Right cardiac atrium (tissue), 5 donors: ENCODE data around the gene SESTD1. TPM values are rescaled to one million over a fixed set of nuclear protein-coding genes. Genes with fewer than 3 reads are reported as not detected.
A peak's percentile ranks its signal among the peaks of the same experiment; 100 is the strongest.

ENCODE experiments used
- ATAC-seq, 2 donors: fragments of 200-7000 bp; cut with Tn5 transposase; one replicate each; pipeline versions ENCODE4 v1.8.0 to v1.9.1; 2020; ENCODE audit warnings: moderate library complexity in 2 of 2, mild to moderate bottlenecking in 1 of 2
- DNase-seq, 3 donors: peaks; one replicate each; pipeline ENCODE4 v3.0.0-alpha.2; 2020
- H3K27ac ChIP-seq: one replicate; pipeline ENCODE4 v1.5.1; 2013; ENCODE audit warnings: mild to moderate bottlenecking, low read length, control low read depth, moderate library complexity
- H3K27me3 ChIP-seq: one replicate; pipeline ENCODE4 v1.6.1; 2013; ENCODE audit not compliant: control insufficient read depth, insufficient read depth
- H3K4me1 ChIP-seq: one replicate; pipeline ENCODE4 v1.6.1; 2013; ENCODE audit warnings: low read length; ENCODE audit not compliant: control insufficient read depth, insufficient read depth
- H3K4me3 ChIP-seq: one replicate; pipeline ENCODE4 v1.5.1; 2013; ENCODE audit warnings: low read length, control low read depth
- H3K9me3 ChIP-seq: one replicate; pipeline ENCODE4 v1.6.1; 2013; ENCODE audit warnings: low read length; ENCODE audit not compliant: control insufficient read depth
- WGBS: extraction: QIAGEN DNeasy Blood & Tissue Kit; methylation state at CpG from one replicate; pipeline ENCODE4 v1.1.7; 2013; 5-methylcytosine and 5-hydroxymethylcytosine counted together
- intact Hi-C, 4 donors: fragments of 100-400 bp; cut with DNase I; formaldehyde crosslinking; loops; one replicate each; pipeline versions ENCODE4 v1.11.0 to v1.14.0; 2022 to 2023
- polyA plus RNA-seq: library from polyadenylated mRNA; stranded (reverse); fragments of 200-250 nt; gene quantifications from one replicate; pipeline ENCODE4 v1.2.3, GENCODE V29; 2013
- total RNA-seq, 4 donors: library from RNA; stranded (reverse); fragmentation: NEBNext Ultra II Directional; extraction: Animal tissue kit (Norgen Biotek cat#: 25700); gene quantifications; one replicate each; pipeline ENCODE4 v1.2.1, GENCODE V29; 2021
- donor health status: healthy with polysubstance abuse.
- donor health status: DM: no; HTN: yes; CAD: no.
- donor health status: DM: no; HTN: no; CAD: no.
- donor health status: DM: no; HTN: yes; CAD: no; lungs with severe emphysema.
- donor health status: DM: yes; HTN: yes; CAD: no.

Gene SESTD1
- total and polyA plus RNA-seq, 5 donors, result 8.4 to 66.7 (median 54.4) TPM

DNA sequence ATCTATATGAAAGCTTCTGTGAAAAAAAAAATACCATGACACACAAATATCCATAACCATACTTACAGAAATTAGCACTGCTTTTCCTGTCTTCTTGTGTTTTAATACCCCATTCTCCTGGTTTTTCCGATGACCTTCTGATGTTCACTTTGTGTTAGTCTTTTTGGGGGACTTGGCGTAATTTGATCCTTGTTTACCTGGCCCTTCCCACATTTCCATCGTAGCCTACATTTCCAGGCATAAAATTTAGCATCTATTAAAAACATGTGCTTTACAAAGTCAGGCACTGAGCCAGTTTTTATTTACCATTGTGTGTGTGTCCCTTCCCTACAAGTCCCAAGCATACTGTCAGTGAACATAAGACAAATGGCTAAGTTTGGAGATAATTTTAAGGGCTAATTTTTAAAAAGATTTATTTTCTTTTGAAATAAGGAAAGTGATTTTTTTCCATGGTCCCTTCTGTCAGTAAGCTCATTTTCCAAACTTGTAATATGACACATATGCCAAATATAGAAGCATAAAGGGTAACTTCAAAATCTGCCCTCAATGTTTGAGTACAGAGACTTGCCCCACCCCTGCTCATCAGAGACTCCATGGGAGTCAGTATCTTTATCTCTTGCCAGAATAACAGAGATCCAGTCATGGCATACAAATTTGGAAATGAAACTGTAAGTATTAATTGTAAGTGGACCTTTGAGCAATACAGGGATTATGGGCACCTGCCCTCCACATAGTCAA is 27.3 kb downstream of the SESTD1 start:
- intact Hi-C loops, result no loop called here
- Histone ChIP-seq H3K27ac (no peak overlapping the region), H3K4me1 (peaks cover 3% of the 10 kb centered on the region), H3K27me3 (no peaks in the 10 kb centered on the region), H3K9me3 (no peaks in the 10 kb centered on the region), H3K4me3 (no peak overlapping the region)
- ATAC-seq (peak in 1 of 2 donors; percentile 36), DNase-seq (no peak)
- WGBS, result 79% methylated on average over 3 of the region's 3 CpGs

DNA sequence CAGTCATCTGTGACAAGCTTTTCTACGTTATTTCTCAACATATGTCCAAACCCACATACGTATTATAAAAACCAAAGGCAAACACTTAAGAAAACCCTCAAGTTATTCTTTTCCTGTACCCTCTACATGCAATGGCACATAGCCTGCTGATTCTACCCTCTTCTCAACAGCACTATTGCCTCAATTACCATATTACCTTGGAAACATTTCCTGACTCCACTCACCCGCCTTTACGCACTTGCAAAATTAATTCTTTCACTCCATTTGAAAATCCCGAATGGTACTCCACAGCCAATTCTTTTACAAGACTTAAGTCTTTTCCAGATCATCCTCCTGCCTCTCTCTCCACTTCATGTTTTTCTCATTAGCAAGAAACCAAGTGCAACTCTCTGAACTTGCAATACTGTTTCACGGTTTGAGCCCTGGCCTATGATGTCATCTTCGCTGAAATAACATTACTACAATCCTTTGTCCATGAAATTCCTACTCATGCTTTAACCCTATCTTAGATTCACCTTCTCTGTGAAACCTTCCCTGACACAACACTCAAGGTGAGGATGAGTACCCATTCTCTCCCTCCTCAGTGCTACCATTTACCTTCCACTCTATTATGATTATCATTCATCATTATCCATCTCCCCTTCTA is 29.0 kb downstream of the SESTD1 start:
- DNase-seq (no peak), ATAC-seq (peak in 1 of 2 donors; percentile 13)
- Histone ChIP-seq H3K27me3 (no peaks in the 10 kb centered on the region), H3K4me1 (peaks cover 2% of the 10 kb centered on the region), H3K4me3 (no peak overlapping the region), H3K9me3 (no peaks in the 10 kb centered on the region), H3K27ac (no peak overlapping the region)
- 74% methylated on average over 7 of the region's 7 CpGs for WGBS
- intact Hi-C loops, result no loop called here

DNA sequence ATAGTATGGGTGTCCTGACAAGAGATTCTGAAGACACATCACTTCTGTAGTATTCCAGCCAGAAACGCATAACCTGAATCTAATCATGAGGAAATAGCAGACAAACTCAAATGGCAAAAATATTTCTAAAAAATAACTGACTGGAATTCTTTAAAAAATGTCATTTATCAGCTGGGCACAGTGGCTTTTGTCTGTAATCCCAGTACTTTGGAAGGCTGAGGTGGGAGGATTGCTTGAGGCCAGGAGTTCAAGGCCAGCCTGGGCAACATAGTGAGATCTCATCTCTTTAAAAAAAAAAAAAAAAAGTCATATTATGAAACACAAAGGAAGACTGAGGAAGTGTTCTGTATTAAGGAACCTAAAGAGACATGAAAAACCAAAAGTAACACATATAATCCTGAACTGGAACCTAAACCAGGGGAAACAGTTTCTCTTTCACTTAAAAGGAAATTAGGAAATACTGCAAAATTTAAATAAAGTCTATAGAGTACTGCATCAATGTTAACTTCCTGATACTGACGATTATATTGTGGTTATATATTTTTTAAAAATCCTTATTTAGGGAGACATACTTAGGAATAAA is 29.9 kb downstream of the SESTD1 start:
- no peak for DNase-seq
- ATAC-seq, result no peak
- Histone ChIP-seq H3K9me3 (no peaks in the 10 kb centered on the region), H3K4me3 (no peak overlapping the region), H3K4me1 (peaks cover 1% of the 10 kb centered on the region), H3K27ac (no peak overlapping the region), H3K27me3 (no peaks in the 10 kb centered on the region)
- WGBS, result 81% methylated on average over 2 of the region's 2 CpGs
- intact Hi-C loops, result no loop called here

GRCh38 chr2:179233626-179234430 is 30.8 kb downstream of the SESTD1 start:
- ATAC-seq (no peak), DNase-seq (no peak)
- H3K27ac ChIP-seq, result no peak overlapping the region
- no peak overlapping the region for H3K4me3 ChIP-seq
- H3K4me1 ChIP-seq, result peaks cover 1% of the 10 kb centered on the region
- WGBS, result 93% methylated on average over 4 of the region's 4 CpGs
- intact Hi-C loops, result no loop called here
- H3K27me3 ChIP-seq, result no peaks in the 10 kb centered on the region
- no peaks in the 10 kb centered on the region for H3K9me3 ChIP-seq

DNA sequence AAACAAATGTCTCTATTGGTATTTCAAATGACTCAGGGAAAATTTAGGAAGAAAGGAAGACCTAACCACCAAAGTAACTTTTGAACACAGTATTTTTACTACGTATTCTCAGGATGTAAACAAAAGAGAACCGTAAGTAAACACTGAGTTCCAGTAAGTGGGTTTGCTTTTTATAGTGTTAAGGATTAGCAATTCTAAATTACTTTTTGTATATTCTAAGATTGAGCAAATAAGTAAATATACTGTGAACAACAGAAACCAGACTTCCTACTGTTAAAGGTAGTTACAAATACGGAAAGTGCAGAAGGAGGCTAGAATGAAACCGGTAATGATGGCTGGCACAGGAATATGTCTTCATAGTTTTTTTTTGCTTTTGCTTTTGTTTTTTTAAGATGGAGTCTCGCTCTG is 31.5 kb downstream of the SESTD1 start:
- 92% methylated on average over 5 of the region's 5 CpGs for WGBS
- DNase-seq (no peak), ATAC-seq (no peak)
- no peaks in the 10 kb centered on the region for H3K27me3 ChIP-seq
- H3K4me3 ChIP-seq, result no peak overlapping the region
- intact Hi-C loops, result no loop called here
- no peaks in the 10 kb centered on the region for H3K9me3 ChIP-seq
- H3K4me1 ChIP-seq, result peaks cover 1% of the 10 kb centered on the region
- no peak overlapping the region for H3K27ac ChIP-seq

DNA sequence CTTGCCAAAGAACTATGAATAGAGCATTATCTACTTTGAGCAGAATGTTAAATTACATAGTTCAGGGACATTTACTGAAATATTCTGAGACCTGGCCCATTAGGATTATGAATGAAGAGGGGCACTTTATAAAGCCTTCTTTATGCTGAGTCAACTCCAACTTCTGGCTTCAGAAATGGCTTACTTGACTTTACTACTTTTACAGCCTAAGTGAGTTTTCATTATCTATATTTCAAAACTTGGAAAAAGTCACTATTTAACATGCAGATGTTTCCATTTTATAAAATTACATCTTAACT is 37.7 kb downstream of the SESTD1 start:
- no peaks in the 10 kb centered on the region for H3K9me3 ChIP-seq
- intact Hi-C loops, result loop anchor here in 1 of 4 donors (10.0 kb wide), 2 partner anchors 118 to 538 kb away; no protein-coding TSS in a partner anchor
- no peak for DNase-seq
- H3K27ac ChIP-seq, result no peak overlapping the region
- no peaks in the 10 kb centered on the region for H3K27me3 ChIP-seq
- H3K4me3 ChIP-seq, result no peak overlapping the region
- H3K4me1 ChIP-seq, result peaks cover 6% of the 10 kb centered on the region
- ATAC-seq, result no peak

- WGBS, result 66% methylated on average over 6 of the region's 6 CpGs
- intact Hi-C loops, result loop anchor here in 1 of 4 donors (10.0 kb wide), 2 partner anchors 118 to 538 kb away; no protein-coding TSS in a partner anchor
- Histone ChIP-seq H3K27me3 (no peaks in the 10 kb centered on the region), H3K4me1 (peaks cover 6% of the 10 kb centered on the region), H3K4me3 (no peak overlapping the region), H3K9me3 (no peaks in the 10 kb centered on the region), H3K27ac (no peak overlapping the region)
- DNase-seq (peak in 2 of 3 donors; percentile 27 to 48), ATAC-seq (no peak)
Observed at GRCh38 chr2:179226203-179226960, 38.2 kb downstream of the SESTD1 start.

DNA sequence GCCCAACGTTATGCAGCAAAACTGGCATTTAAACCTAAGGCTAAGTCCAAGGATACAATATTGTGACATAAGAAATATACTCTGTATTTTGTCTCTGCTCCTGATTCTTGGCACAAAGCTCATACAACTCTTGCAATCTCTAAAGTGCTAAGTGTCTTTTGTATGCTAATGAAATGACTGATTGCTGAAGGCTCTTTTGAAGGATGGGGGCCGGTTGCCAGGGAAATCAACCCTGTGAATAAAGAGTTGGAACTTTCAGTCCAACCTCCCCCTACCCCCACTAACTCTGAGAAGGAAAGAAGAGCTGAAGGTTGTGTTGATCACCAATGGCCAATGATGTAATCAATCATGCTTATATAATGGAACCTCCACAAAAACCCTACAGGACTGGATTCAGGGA is 40.3 kb downstream of the SESTD1 start:
- ATAC-seq, result no peak
- H3K27ac ChIP-seq, result no peak overlapping the region
- 54% methylated on average over 2 of the region's 2 CpGs for WGBS

DNA sequence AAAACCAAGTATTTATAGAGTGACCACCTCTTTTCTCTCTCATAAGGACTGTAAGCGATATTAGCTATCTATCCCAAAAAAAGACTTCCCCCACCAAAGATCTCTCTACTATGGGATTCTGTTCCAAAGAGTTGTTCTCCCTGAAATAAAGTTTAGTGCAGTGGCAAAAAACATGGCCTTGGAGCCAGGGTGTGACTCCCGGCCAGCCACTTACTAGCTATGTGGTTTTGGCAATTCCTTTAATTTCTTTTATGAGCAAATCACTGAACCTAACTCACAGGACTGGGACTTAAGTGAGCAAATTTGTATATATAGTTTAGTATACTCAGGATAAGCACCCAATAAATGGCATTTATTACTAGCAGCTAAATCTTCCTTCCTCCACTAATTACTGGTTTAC is 42.6 kb downstream of the SESTD1 start:
- Histone ChIP-seq H3K4me3 (no peak overlapping the region), H3K27me3 (no peaks in the 10 kb centered on the region), H3K27ac (no peak overlapping the region), H3K9me3 (no peaks in the 10 kb centered on the region), H3K4me1 (peaks cover 4% of the 10 kb centered on the region)
- DNase-seq (peak in 2 of 3 donors; percentile 20 to 52), ATAC-seq (no peak)
- WGBS, result 82% methylated on average over 2 of the region's 2 CpGs
- intact Hi-C loops, result loop anchor here in 1 of 4 donors (10.0 kb wide), 2 partner anchors 123 to 543 kb away; no protein-coding TSS in a partner anchor

More for the DNA sequence above, 40.3 kb downstream of the SESTD1 start:
- H3K9me3 ChIP-seq, result no peaks in the 10 kb centered on the region
- intact Hi-C loops, result loop anchor here in 1 of 4 donors (10.0 kb wide), 2 partner anchors 120 to 540 kb away; no protein-coding TSS in a partner anchor
- no peaks in the 10 kb centered on the region for H3K27me3 ChIP-seq
- no peak overlapping the region for H3K4me3 ChIP-seq
- DNase-seq, result peak in 2 of 3 donors; percentile 20 to 52
- H3K4me1 ChIP-seq, result peaks cover 8% of the 10 kb centered on the region
